GM23338 (cell line): ENCODE measurements around the gene SH3BP4.

Experiments
- CREB1 ChIP-seq: fragments of 250-450 bp; sonication (Bioruptor Pico); IDR thresholded peaks from 2 replicates; pipeline ENCODE4 v1.5.0; 2020; ENCODE audit warnings: low read depth, mild to moderate bottlenecking, moderate library complexity
- CTCF ChIP-seq, 2 experiments: fragments of 200-600 bp in 1 of 2; sonication (generic) in 1 of 2; conservative IDR thresholded peaks; 2 replicates each; pipeline versions ENCODE4 v1.5.1 to v1.6.1; 2016 to 2017; ENCODE audit warnings: antibody characterized with exemption in 2 of 2, low read depth in 2 of 2, mild to moderate bottlenecking in 2 of 2, moderate library complexity in 1 of 2
- EZH2 ChIP-seq: fragments of 200-600 bp; sonication (generic); IDR thresholded peaks from one replicate; pipeline ENCODE4 v1.8.0; 2017; ENCODE audit warnings: antibody characterized with exemption, mild to moderate bottlenecking, low read depth; ENCODE audit not compliant: unreplicated experiment
- EZH2phosphoT487 ChIP-seq: fragments of 200-600 bp; sonication (generic); IDR thresholded peaks from one replicate; pipeline ENCODE4 v1.8.1; 2018; ENCODE audit warnings: antibody characterized with exemption; ENCODE audit not compliant: unreplicated experiment
- JUNB ChIP-seq: IDR thresholded peaks from one replicate; pipeline ENCODE4 v1.6.1; 2016; ENCODE audit warnings: antibody characterized with exemption; ENCODE audit not compliant: unreplicated experiment
- POLR2AphosphoS5 ChIP-seq: IDR thresholded peaks from 2 replicates; pipeline ENCODE4 v1.6.1; 2016; ENCODE audit warnings: antibody characterized with exemption, low read depth
- REST ChIP-seq: IDR thresholded peaks from one replicate; pipeline ENCODE4 v1.6.1; 2018; ENCODE audit warnings: antibody characterized with exemption; ENCODE audit not compliant: unreplicated experiment
- STAT1 ChIP-seq: IDR thresholded peaks from one replicate; pipeline ENCODE4 v1.6.1; 2016; ENCODE audit warnings: antibody characterized with exemption; ENCODE audit not compliant: unreplicated experiment
- ZNF331 ChIP-seq: fragments of 250-450 bp; sonication (Bioruptor Pico); IDR thresholded peaks from 2 replicates; pipeline ENCODE4 v1.5.0; 2020; ENCODE audit warnings: low read depth, mild to moderate bottlenecking, moderate library complexity

- TF ChIP-seq CTCF (conservative IDR thresholded peaks at IDR 0.05; ENCODE audit: low read depth in 2 of 2) (no peak), POLR2AphosphoS5 (no peak), ZNF331 (CRISPR knock-in tag) (no peak), EZH2 (no peak), EZH2phosphoT487 (no peak), STAT1 (no peak), CREB1 (CRISPR knock-in tag) (no peak), REST (no peak), JUNB (no peak)
These were observed 97.3 kb downstream of the SH3BP4 start for GRCh38 chr2:235049069-235049468.
